OCI-LY1 (cell line): Measurements from ENCODE around the gene DMPK.
"Not testable (repeated sequence)": the region's sequence is repeated elsewhere in the genome, so short reads cannot be mapped to it uniquely, and the experiment has no call there.

ENCODE experiments used
- H2AFZ ChIP-seq: fragments of 200-600 bp; sonication (generic), shearing (Covaris generic); 2 replicates; pipeline ENCODE4 v1.6.0; 2014; ENCODE audit warnings: antibody characterized with exemption, mild to moderate bottlenecking, low read length
- H3F3A ChIP-seq: fragments of 200-600 bp; sonication (generic), shearing (Covaris generic); 2 replicates; pipeline ENCODE4 v1.6.0; 2014; ENCODE audit warnings: mild to moderate bottlenecking, antibody characterized with exemption, low read length, moderate library complexity; ENCODE audit not compliant: insufficient read depth
- H3K27ac ChIP-seq: fragments of 200-600 bp; sonication (generic); 2 replicates; pipeline ENCODE4 v1.5.1; 2014; ENCODE audit warnings: low read length, mixed run types, mild to moderate bottlenecking, low read depth; ENCODE audit not compliant: poor library complexity, severe bottlenecking
- H3K27me3 ChIP-seq: fragments of 200-600 bp; sonication (generic); 2 replicates; pipeline ENCODE4 v1.6.0; 2014; ENCODE audit warnings: antibody characterized with exemption, mild to moderate bottlenecking, low read length, moderate library complexity; ENCODE audit not compliant: insufficient read depth
- H3K36me3 ChIP-seq: fragments of 200-600 bp; sonication (generic); 2 replicates; pipeline ENCODE4 v1.6.1; 2014; ENCODE audit warnings: mild to moderate bottlenecking, antibody characterized with exemption, low read length, moderate library complexity, mixed read lengths; ENCODE audit not compliant: insufficient read depth
- H3K4me1 ChIP-seq: fragments of 200-600 bp; sonication (generic); 2 replicates; pipeline ENCODE4 v1.5.1; 2014; ENCODE audit warnings: mild to moderate bottlenecking, low read length, moderate library complexity; ENCODE audit not compliant: insufficient read depth, severe bottlenecking
- H3K4me2 ChIP-seq: fragments of 200-600 bp; sonication (generic), shearing (Covaris generic); 2 replicates; pipeline ENCODE4 v1.6.1; 2014; ENCODE audit warnings: low read length
- H3K4me3 ChIP-seq: fragments of 200-600 bp; sonication (generic); 2 replicates; pipeline ENCODE4 v1.5.1; 2014; ENCODE audit warnings: low read length, low read depth, mild to moderate bottlenecking, mixed read lengths; ENCODE audit not compliant: poor library complexity, severe bottlenecking
- H3K79me2 ChIP-seq: fragments of 200-600 bp; shearing (Covaris generic); 2 replicates; pipeline ENCODE4 v1.6.1; 2016; ENCODE audit warnings: mixed run types, low read length, mixed read lengths; ENCODE audit not compliant: insufficient read depth
- H3K9ac ChIP-seq: fragments of 200-600 bp; sonication (generic), shearing (Covaris generic); 2 replicates; pipeline ENCODE4 v1.6.1; 2014; ENCODE audit warnings: mild to moderate bottlenecking, low read length, mixed read lengths
- H3K9me2 ChIP-seq: fragments of 200-600 bp; sonication (generic), shearing (Covaris generic); 2 replicates; pipeline ENCODE4 v1.6.1; 2014; ENCODE audit warnings: low read depth, mild to moderate bottlenecking, low read length, mixed read lengths
- H3K9me3 ChIP-seq: fragments of 200-600 bp; shearing (Covaris generic); 2 replicates; pipeline ENCODE4 v1.6.1; 2014; ENCODE audit warnings: low read length, mixed read lengths
- H4K20me1 ChIP-seq: fragments of 200-600 bp; sonication (generic), shearing (Covaris generic); 2 replicates; pipeline ENCODE4 v1.6.0; 2016; ENCODE audit warnings: mild to moderate bottlenecking, low read length; ENCODE audit not compliant: insufficient read depth
- EZH2 ChIP-seq: fragments of 200-600 bp; sonication (generic), shearing (Covaris generic); IDR thresholded peaks from 2 replicates; pipeline ENCODE4 v1.8.0; 2017; ENCODE audit warnings: borderline replicate concordance, mixed run types, mild to moderate bottlenecking, antibody characterized with exemption, low read length, moderate library complexity, mixed read lengths
- TF ChIP-seq, protein P1 (sequence below): fragments of 200-600 bp; sonication (generic), shearing (Covaris generic); IDR thresholded peaks from 2 replicates; pipeline ENCODE4 v1.5.1; 2017; ENCODE audit warnings: mild to moderate bottlenecking, antibody characterized with exemption, low read length, moderate library complexity, mixed read lengths

DMPK gene

DNA sequence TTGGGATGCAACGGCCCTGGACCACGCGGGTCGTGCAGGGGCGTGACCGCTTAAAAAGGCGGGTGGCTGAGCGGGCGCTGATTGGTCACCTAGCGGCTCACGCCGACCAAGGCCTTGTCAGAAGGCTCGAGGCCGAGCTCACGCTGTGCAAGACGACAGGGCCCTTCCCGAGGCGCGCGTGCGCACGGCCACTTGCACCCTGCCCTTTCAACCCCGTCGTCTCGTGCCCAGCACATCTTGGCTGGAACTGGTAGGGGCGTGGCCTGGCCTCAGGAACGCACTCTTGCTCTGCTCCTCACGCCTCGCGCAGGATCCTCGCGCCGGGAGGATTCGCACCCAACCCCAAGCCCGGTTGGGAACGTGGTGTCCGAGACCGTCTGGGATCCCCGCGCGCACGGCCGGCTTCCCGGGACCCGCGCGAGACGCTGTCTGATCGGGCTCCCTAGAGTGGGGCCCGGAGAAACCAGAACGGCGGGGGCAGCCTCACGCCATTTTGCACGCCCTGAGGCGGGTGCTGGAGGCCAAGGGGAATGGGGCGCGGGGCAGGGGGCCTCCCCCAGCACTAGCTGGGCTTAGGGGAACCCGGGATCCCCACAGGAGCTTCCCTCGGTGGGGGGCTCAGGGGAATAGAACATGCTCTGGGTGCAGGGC lies 49.0 kb downstream of the DMPK start, which contains the start of gene MEIOSIN:
Gene MEIOSIN, plus strand, starts transcription at position 280 of the 651 bp plus-strand sequence. CDS start 1,938 bp downstream, outside the sequence.
- Histone ChIP-seq H3K9me2 (no peaks in the 10 kb centered on the region), H3K27me3 (no peaks in the 10 kb centered on the region), H3F3A (no peaks in the 10 kb centered on the region), H3K27ac (no peak within 1 kb of the TSS), H2AFZ (no peak within 1 kb of the TSS), H3K4me1 (peaks cover 9% of the 10 kb centered on the region), H3K9ac (no peak within 1 kb of the TSS), H4K20me1 (no peaks in the 10 kb centered on the region), H3K79me2 (peaks cover 21% of the 10 kb centered on the region), H3K4me2 (no peak within 1 kb of the TSS), H3K9me3 (no peaks in the 10 kb centered on the region), H3K4me3 (no peak within 1 kb of the TSS), H3K36me3 (no peaks in the 10 kb centered on the region)
- TF ChIP-seq EZH2: no peak
- TF ChIP-seq, protein P1, sequence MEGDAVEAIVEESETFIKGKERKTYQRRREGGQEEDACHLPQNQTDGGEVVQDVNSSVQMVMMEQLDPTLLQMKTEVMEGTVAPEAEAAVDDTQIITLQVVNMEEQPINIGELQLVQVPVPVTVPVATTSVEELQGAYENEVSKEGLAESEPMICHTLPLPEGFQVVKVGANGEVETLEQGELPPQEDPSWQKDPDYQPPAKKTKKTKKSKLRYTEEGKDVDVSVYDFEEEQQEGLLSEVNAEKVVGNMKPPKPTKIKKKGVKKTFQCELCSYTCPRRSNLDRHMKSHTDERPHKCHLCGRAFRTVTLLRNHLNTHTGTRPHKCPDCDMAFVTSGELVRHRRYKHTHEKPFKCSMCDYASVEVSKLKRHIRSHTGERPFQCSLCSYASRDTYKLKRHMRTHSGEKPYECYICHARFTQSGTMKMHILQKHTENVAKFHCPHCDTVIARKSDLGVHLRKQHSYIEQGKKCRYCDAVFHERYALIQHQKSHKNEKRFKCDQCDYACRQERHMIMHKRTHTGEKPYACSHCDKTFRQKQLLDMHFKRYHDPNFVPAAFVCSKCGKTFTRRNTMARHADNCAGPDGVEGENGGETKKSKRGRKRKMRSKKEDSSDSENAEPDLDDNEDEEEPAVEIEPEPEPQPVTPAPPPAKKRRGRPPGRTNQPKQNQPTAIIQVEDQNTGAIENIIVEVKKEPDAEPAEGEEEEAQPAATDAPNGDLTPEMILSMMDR: no peak

DNA sequence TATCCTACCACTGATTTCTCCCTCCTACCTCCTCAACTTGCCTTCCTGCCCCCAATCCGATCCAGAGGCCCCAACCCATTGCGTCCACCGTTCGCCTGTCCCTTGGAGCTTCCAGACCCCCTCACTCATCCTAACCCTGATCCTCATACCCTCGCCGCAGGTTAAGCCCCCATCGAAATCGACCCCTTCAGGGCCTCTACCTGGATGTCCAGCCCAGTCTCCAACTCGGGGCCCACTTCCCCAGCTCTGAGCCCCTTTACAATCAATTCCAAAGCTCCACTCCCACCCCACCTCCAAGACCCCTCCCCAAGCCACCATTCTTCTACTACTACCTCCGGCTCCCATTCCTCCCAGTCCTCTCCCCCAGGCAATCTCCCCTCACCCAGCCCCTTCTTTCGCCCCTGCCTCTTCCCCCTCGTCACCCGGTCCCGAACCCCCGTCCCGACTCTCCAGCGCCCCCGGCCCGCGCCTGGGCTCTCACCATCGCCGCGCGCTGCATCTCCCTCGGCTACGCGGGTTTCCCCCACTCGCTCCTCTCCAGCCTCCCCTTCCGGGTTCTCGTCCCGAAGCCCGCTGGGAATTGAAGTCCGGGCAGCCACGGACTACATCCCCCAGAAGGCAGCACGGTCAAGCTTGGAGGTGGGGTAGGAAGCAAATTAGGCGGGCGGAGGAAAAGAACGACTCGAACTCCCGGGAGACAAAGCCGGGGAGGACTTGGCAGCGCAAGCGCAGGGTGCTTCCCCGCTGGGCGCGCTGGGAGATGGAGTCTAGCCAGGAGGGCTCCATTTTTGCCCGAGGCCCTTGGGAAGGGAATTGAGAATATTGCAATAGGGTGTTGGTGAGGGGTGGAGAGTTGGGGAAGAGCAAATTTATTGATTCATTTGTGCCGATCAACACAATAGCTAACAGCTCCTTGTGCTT lies 51.7 kb downstream of the DMPK start, which contains the start of gene FBXO46:
Gene FBXO46, minus strand, starts transcription at position 529 of the 921 bp plus-strand sequence. CDS start 17,401 bp downstream, outside the sequence.
- no peaks in the 10 kb centered on the region for H3F3A ChIP-seq
- H4K20me1 ChIP-seq: no peaks in the 10 kb centered on the region
- peaks cover 9% of the 10 kb centered on the region for H3K4me1 ChIP-seq
- no peaks in the 10 kb centered on the region for H3K9me2 ChIP-seq
- H3K9ac ChIP-seq: peak within 1 kb of the TSS; percentile 94
- peak within 1 kb of the TSS; percentile 24 for H3K27ac ChIP-seq
- H3K79me2 ChIP-seq: peaks cover 41% of the 10 kb centered on the region
- H2AFZ ChIP-seq: no peak within 1 kb of the TSS
- no peaks in the 10 kb centered on the region for H3K27me3 ChIP-seq
- 0 out of 2 replicates have a peak, but pooled peaks cover 4% of the 10 kb centered on the region for H3K36me3 ChIP-seq
- H3K9me3 ChIP-seq: no peaks in the 10 kb centered on the region
- H3K4me3 ChIP-seq: peak within 1 kb of the TSS; percentile 92
- TF ChIP-seq, protein P1: peak; percentile 34; the same call in 1 of the 2 replicates
- TF ChIP-seq EZH2: no peak
- peak within 1 kb of the TSS; percentile 89 for H3K4me2 ChIP-seq

DNA sequence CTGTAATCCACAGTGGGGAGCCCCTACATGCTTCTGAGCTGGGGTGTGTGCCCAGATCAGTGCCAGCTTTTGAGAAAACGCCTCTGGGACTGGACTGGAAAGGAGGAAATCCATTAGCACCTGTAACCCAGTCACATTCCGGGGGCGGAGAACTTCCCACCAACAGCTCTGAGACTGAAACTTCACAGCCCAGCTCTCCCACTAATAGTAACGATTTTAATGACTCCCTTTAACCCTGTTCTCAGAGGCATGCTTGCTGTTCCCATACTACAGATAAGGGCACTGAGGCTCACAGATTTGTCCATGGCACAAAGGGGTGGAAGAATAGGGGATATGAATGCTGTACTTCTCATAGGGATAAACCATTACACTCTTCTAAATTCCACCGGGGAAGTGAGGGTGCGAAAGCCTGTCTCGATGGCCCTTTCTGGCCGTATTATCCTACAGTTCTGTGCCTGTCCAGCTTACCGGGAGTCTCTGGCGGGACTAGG lies 52.4 kb downstream of the DMPK start:
- peaks cover 44% of the 10 kb centered on the region for H3K79me2 ChIP-seq
- H3K4me2 ChIP-seq: peak overlapping the region; percentile 89
- peaks cover 10% of the 10 kb centered on the region; the same call in 1 of the 2 replicates for H3K36me3 ChIP-seq
- no peaks in the 10 kb centered on the region for H3K27me3 ChIP-seq
- peaks cover 9% of the 10 kb centered on the region for H3K4me1 ChIP-seq
- no peaks in the 10 kb centered on the region for H3K9me2 ChIP-seq
- peak overlapping the region; percentile 94 for H3K9ac ChIP-seq
- TF ChIP-seq EZH2: no peak
- TF ChIP-seq, protein P1: no peak
- H2AFZ ChIP-seq: no peak overlapping the region
- H3K4me3 ChIP-seq: peak overlapping the region; percentile 92
- H3K9me3 ChIP-seq: no peaks in the 10 kb centered on the region
- no peaks in the 10 kb centered on the region for H3F3A ChIP-seq
- H3K27ac ChIP-seq: peak overlapping the region; percentile 24
- no peaks in the 10 kb centered on the region for H4K20me1 ChIP-seq

DNA sequence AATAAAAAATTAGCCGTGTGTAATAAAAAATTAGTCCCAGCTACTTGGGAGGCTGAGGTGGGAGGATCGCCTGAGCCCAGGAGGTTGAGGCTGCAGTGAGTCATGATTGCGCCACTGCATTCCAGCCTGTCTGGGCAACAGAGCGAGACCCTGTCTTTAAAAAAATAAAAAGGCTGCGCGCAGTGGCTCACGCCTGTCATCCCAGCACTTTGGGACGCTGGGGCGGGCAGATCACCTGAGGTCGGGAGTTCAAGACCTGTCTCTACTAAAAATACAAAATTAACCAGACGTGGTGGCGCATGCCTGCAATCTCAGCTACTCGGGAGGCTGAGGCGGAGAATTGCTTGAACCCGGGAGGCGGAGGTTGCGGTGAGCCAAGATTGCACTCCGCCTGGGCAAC lies 53.6 kb downstream of the DMPK start:
- H3K27me3 ChIP-seq, H3K9ac ChIP-seq, H4K20me1 ChIP-seq, H2AFZ ChIP-seq, H3K4me3 ChIP-seq, H3K4me2 ChIP-seq, H3K9me3 ChIP-seq, H3K4me1 ChIP-seq, H3F3A ChIP-seq, H3K9me2 ChIP-seq, H3K27ac ChIP-seq: not testable (repeated sequence)
- H3K79me2 ChIP-seq: peaks cover 44% of the 10 kb centered on the region
- H3K36me3 ChIP-seq: peaks cover 14% of the 10 kb centered on the region; the same call in 1 of the 2 replicates
